ENCODE results near the gene CZIB. TPM values are rescaled to one million over a fixed set of nuclear protein-coding genes. Genes with fewer than 3 reads are reported as not detected.
"Not testable (repeated sequence)": the region's sequence is repeated elsewhere in the genome, so short reads cannot be mapped to it uniquely, and the experiment has no call there.

The CZIB gene
- total and polyA plus RNA-seq, 4 experiments from 2014 or later: 62.0 to 101 (median 82.5) TPM

DNA sequence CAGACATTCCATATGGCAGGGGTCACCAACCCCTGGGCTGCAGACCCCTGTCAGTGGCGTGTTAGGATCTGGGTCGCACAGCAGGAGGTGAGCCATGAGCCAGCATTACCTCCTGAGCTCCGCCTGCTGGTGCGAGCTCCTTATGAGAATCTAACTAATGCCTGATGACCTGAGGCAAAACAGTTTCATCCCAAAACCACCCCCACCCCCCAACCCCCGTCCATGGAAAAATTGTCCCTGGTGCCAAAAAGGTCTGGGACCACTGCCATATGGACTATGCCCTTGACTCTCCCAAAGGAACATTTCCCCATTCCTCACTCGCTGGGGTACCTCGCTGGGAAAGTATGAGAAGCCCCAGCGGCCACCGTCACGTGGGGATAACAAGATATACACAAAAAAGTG, 30.2 kb downstream of the CZIB start:
- H3K36me3 Mint-ChIP-seq: no peaks in the 10 kb centered on the region
- no peaks in the 10 kb centered on the region for H3K4me1 Mint-ChIP-seq
- ChIA-PET POLR2A (ENCODE audit: partially characterized antibody) (interaction anchor here (1.1 kb wide), 1 partner anchor 175 kb away, joined by 3 read pairs; no protein-coding TSS in a partner anchor), CTCF (ENCODE audit: partially characterized antibody) (interaction anchor here (0.7 to 1.8 kb wide), 2 partner anchors 8 to 10 kb away, joined by 3 to 10 read pairs; no protein-coding TSS in a partner anchor)
- H3K9me3 Mint-ChIP-seq: peaks cover 0 to 12% (median 0%) of the 10 kb centered on the region in 8 donors
- no peak overlapping the region for H3K4me3 Mint-ChIP-seq
- H3K27ac Mint-ChIP-seq: no peak overlapping the region
- H3K27ac ChIP-seq (ENCODE audit: low read depth, low read length): no peak overlapping the region
- intact Hi-C loops (cut with micrococcal nuclease): no loop called here
- no peaks in the 10 kb centered on the region for H3K36me3 ChIP-seq (ENCODE audit: insufficient read depth, low read length)
- H3K9me3 ChIP-seq (ENCODE audit: control insufficient read depth in 1 of 2, low read length in 2 of 2): no peaks in the 10 kb centered on the region
- no peaks in the 10 kb centered on the region for H3K27me3 ChIP-seq (ENCODE audit: insufficient read depth, low read length)
- no peaks in the 10 kb centered on the region for H3K4me1 ChIP-seq (ENCODE audit: insufficient read depth, low read length)
- H3K27me3 Mint-ChIP-seq: no peaks in the 10 kb centered on the region
- no peak overlapping the region for H3K4me3 ChIP-seq (ENCODE audit: low read length in 2 of 2)
- DNase-seq: no peak

DNA sequence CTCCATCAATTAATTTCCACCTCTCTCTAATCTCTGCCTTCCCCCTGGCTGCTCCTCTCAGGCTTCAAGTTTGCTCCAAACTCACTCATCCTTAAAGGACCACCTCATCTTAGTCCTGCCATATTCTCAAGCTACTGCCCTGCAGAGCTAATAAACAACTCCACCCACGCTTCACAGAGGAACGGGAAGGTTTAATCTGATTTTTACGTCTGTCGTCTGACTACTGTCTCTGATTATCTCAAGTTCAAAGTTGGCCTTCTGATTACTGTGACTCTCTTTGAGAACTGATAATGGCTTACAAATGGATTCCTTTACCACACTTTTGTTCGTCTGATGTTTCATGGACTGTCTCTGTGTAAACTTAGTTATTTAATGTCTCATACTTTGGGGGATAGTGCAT, 31.4 kb downstream of the CZIB start:
- Mint-ChIP-seq H3K27me3 (no peaks in the 10 kb centered on the region), H3K36me3 (no peaks in the 10 kb centered on the region), H3K27ac (no peak overlapping the region), H3K4me3 (no peak overlapping the region), H3K9me3 (peaks cover 0 to 8% (median 0%) of the 10 kb centered on the region in 8 donors), H3K4me1 (no peaks in the 10 kb centered on the region)
- no peaks in the 10 kb centered on the region for H3K36me3 ChIP-seq (ENCODE audit: insufficient read depth, low read length)
- H3K27me3 ChIP-seq (ENCODE audit: insufficient read depth, low read length): no peaks in the 10 kb centered on the region
- intact Hi-C loops (cut with micrococcal nuclease): no loop called here
- H3K4me1 ChIP-seq (ENCODE audit: insufficient read depth, low read length): no peaks in the 10 kb centered on the region
- no peak overlapping the region for H3K4me3 ChIP-seq (ENCODE audit: low read length in 2 of 2)
- no peak overlapping the region for H3K27ac ChIP-seq (ENCODE audit: low read depth, low read length)
- DNase-seq: no peak
- POLR2A ChIA-PET (ENCODE audit: partially characterized antibody): no interaction called here
- no peaks in the 10 kb centered on the region for H3K9me3 ChIP-seq (ENCODE audit: control insufficient read depth in 1 of 2, low read length in 2 of 2)
- CTCF ChIA-PET (ENCODE audit: partially characterized antibody): interaction anchor here (1.8 kb wide), 1 partner anchor 9 kb away, joined by 10 read pairs; no protein-coding TSS in a partner anchor

DNA sequence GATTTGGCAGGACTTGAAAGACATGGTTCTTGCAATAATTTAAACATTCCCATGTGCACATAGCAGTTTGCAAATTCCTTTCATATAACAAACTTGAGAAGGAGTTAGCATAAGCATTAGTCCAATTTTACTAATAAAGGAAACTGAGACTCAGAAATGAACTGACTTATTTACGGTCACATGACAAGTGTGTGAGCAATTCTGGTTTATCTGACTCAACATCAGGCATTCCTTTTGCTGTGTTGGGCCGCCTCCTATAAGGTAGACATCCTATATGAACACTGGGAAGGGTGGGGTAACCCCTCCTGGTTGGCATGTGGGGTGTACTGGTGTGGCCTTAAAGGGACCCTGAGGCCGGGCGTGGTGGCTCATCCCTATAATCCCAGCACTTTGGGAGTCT, 32.3 kb downstream of the CZIB start:
- H3K4me1 ChIP-seq (ENCODE audit: insufficient read depth, low read length): no peaks in the 10 kb centered on the region
- Mint-ChIP-seq H3K4me1 (no peaks in the 10 kb centered on the region), H3K27ac (no peak overlapping the region), H3K27me3 (no peaks in the 10 kb centered on the region), H3K9me3 (peaks cover 0 to 8% (median 0%) of the 10 kb centered on the region in 8 donors), H3K36me3 (no peaks in the 10 kb centered on the region), H3K4me3 (no peak overlapping the region)
- DNase-seq: no peak
- H3K27me3 ChIP-seq (ENCODE audit: insufficient read depth, low read length): no peaks in the 10 kb centered on the region
- intact Hi-C loops (cut with micrococcal nuclease): no loop called here
- POLR2A ChIA-PET (ENCODE audit: partially characterized antibody): no interaction called here
- CTCF ChIA-PET (ENCODE audit: partially characterized antibody): no interaction called here
- no peak overlapping the region for H3K27ac ChIP-seq (ENCODE audit: low read depth, low read length)
- no peak overlapping the region for H3K4me3 ChIP-seq (ENCODE audit: low read length in 2 of 2)
- no peaks in the 10 kb centered on the region for H3K9me3 ChIP-seq (ENCODE audit: control insufficient read depth in 1 of 2, low read length in 2 of 2)
- H3K36me3 ChIP-seq (ENCODE audit: insufficient read depth, low read length): no peaks in the 10 kb centered on the region

DNA sequence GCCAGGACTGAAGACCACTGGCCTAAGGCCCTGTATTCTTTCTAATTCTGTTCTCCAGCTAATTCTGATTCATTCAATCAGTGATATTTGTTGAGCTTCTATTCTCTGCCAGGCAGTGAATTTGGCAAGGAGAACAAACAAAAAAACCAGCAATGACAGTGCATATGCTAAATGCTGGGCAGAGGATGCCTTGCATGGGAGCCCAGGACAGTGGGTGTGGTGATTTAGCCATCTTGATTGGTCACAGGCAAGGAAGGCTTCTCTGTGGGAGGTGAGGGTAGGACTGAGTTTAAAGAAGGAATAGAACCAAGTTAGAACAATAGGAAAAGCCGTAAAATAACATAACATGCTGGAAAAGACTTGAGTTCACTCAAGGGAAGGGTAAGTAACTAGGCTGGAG, 33.0 kb downstream of the CZIB start:
- no peak overlapping the region for H3K27ac Mint-ChIP-seq
- intact Hi-C loops (cut with micrococcal nuclease): no loop called here

DNA sequence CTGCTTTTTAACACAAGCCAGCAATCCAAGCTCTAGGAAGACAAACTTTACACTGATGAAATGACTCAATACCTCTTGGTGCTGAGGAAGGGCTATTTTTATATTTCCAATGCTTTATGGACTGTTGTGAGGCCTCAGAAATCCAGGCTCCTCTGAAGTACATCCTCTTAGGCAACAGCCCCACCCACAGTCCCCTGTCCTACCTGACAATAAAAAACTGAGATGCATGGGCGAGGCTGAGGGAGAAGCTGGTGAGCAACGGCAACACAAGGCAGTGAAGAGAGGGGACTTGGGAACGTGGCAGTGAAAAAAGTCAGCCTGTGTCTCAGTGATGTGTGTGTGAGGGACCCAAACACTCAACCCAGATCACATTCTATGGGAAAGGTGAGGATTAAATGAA, 33.9 kb downstream of the CZIB start:
- H3K36me3 ChIP-seq (ENCODE audit: insufficient read depth, low read length): no peaks in the 10 kb centered on the region
- intact Hi-C loops (cut with micrococcal nuclease): no loop called here
- H3K4me3 Mint-ChIP-seq: no peak overlapping the region
- H3K27ac ChIP-seq (ENCODE audit: low read depth, low read length): no peak overlapping the region
- H3K9me3 Mint-ChIP-seq: peaks cover 0 to 3% (median 0%) of the 10 kb centered on the region in 8 donors
- peaks cover 5% of the 10 kb centered on the region for H3K4me1 ChIP-seq (ENCODE audit: insufficient read depth, low read length)
- H3K27ac Mint-ChIP-seq: peak overlapping the region in 1 of 7 donors; percentile 26
- POLR2A ChIA-PET (ENCODE audit: partially characterized antibody): no interaction called here
- no peaks in the 10 kb centered on the region for H3K27me3 ChIP-seq (ENCODE audit: insufficient read depth, low read length)
- H3K4me1 Mint-ChIP-seq: no peaks in the 10 kb centered on the region
- no peaks in the 10 kb centered on the region for H3K9me3 ChIP-seq (ENCODE audit: control insufficient read depth in 1 of 2, low read length in 2 of 2)
- H3K27me3 Mint-ChIP-seq: no peaks in the 10 kb centered on the region
- H3K4me3 ChIP-seq (ENCODE audit: low read length in 2 of 2): no peak overlapping the region
- CTCF ChIA-PET (ENCODE audit: partially characterized antibody): interaction anchor here (0.8 to 1.9 kb wide), 3 partner anchors 9 to 15 kb away, joined by 3 to 10 read pairs (median 3); partner anchors contain the start of gene CPT2
- no peak for DNase-seq
- no peaks in the 10 kb centered on the region for H3K36me3 Mint-ChIP-seq

More for the DNA sequence above, 33.0 kb downstream of the CZIB start:
- Histone ChIP-seq H3K27me3 (ENCODE audit: insufficient read depth, low read length) (no peaks in the 10 kb centered on the region), H3K27ac (ENCODE audit: low read depth, low read length) (no peak overlapping the region), H3K9me3 (ENCODE audit: control insufficient read depth in 1 of 2, low read length in 2 of 2) (no peaks in the 10 kb centered on the region), H3K4me1 (ENCODE audit: insufficient read depth, low read length) (no peaks in the 10 kb centered on the region), H3K36me3 (ENCODE audit: insufficient read depth, low read length) (no peaks in the 10 kb centered on the region), H3K4me3 (ENCODE audit: low read length in 2 of 2) (no peak overlapping the region)
- Mint-ChIP-seq H3K9me3 (peaks cover 0 to 5% (median 0%) of the 10 kb centered on the region in 8 donors), H3K36me3 (no peaks in the 10 kb centered on the region), H3K27me3 (no peaks in the 10 kb centered on the region), H3K4me3 (no peak overlapping the region), H3K4me1 (no peaks in the 10 kb centered on the region)
- no peak for DNase-seq
- ChIA-PET CTCF (ENCODE audit: partially characterized antibody) (interaction anchor here (0.8 to 1.9 kb wide), 2 partner anchors 8 to 16 kb away, joined by 3 to 10 read pairs; partner anchors contain the start of gene CPT2), POLR2A (ENCODE audit: partially characterized antibody) (no interaction called here)

DNA sequence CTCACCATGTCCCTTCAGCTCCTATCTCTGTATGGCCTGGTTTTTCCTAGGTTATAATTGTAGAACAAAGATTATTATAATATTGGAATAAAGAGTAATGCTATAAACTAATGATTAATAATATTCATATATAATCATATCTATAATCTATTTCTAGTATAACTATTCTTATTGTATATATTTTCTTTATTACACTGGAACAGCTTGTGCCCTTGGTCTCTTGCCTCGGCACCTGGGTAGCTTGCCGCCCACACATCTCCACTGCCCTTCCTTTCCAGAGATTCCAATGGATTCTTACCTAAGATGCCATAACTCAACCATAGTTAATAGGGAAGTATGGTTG, 34.5 kb downstream of the CZIB start:
- POLR2A ChIA-PET (ENCODE audit: partially characterized antibody): not testable (repeated sequence)

DNA sequence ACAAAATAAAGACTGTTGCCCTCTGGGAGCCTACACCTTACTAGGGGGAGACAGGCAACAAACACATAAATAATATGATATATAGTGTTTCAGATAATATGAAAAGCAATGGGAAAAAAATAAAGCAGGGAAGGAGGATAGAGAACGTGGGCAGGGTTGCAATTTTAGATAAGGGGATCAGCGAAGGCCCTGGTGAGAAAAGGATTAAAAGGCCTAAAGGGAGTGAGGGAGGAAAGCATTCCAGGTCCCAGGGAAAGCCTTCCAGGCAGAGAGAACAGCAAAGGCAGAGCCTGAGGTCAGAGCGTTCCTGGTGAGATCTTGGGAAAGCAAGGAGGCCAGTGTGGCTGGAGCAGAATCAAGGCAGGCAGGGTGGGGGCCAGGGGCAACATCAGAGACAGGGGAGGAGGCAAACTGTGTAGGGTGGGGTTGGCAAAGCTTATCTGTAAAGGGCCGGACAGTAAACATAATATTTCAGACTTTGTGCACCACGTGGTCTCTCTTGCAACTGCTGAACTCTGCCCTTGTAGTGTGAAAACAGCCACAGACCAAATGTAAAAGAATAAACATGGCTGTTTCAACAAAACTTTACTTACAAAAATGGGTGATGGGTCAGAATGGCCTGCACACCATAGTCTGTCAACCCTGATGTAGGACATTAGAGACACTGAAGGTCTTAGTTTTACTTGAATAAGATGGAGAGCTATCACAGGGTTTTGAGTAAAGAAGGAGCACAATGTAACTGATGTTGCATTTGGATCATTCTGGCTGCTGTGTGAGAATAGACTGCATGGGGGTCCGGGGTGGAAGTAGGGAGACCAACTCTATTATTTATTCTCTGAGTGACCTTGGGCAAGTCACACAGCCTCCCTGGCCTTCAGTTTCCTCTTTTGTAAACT, 37.1 kb downstream of the CZIB start:
- DNase-seq: no peak
- Histone ChIP-seq H3K4me1 (ENCODE audit: insufficient read depth, low read length) (peaks cover 5% of the 10 kb centered on the region), H3K9me3 (ENCODE audit: control insufficient read depth in 1 of 2, low read length in 2 of 2) (no peaks in the 10 kb centered on the region), H3K36me3 (ENCODE audit: insufficient read depth, low read length) (no peaks in the 10 kb centered on the region), H3K27me3 (ENCODE audit: insufficient read depth, low read length) (no peaks in the 10 kb centered on the region), H3K27ac (ENCODE audit: low read depth, low read length) (no peak overlapping the region), H3K4me3 (ENCODE audit: low read length in 2 of 2) (no peak overlapping the region)
- no peak overlapping the region for H3K4me3 Mint-ChIP-seq
- ChIA-PET POLR2A (ENCODE audit: partially characterized antibody) (interaction anchor here (0.6 to 1.4 kb wide), 2 partner anchors 480 to 1814 kb away, joined by 3 to 4 read pairs; no protein-coding TSS in a partner anchor), CTCF (ENCODE audit: partially characterized antibody) (interaction anchor here (1.0 to 2.4 kb wide), 8 partner anchors 9 to 262 kb away, joined by 3 to 11 read pairs (median 4); partner anchors contain the start of gene ECHDC2)
- no peaks in the 10 kb centered on the region for H3K36me3 Mint-ChIP-seq
- peaks cover 2 to 3% of the 10 kb centered on the region in 2 donors for H3K27me3 Mint-ChIP-seq
- H3K9me3 Mint-ChIP-seq: no peaks in the 10 kb centered on the region
- H3K4me1 Mint-ChIP-seq: no peaks in the 10 kb centered on the region
- no peak overlapping the region for H3K27ac Mint-ChIP-seq
- intact Hi-C loops (cut with micrococcal nuclease): loop anchor here (5.0 kb wide), 1 partner anchor 276 kb away; no protein-coding TSS in a partner anchor

More for the DNA sequence above, 34.5 kb downstream of the CZIB start:
- H3K4me3 Mint-ChIP-seq; H3K4me1 ChIP-seq (ENCODE audit: insufficient read depth, low read length); H3K9me3 Mint-ChIP-seq; H3K36me3 Mint-ChIP-seq; H3K9me3 ChIP-seq (ENCODE audit: control insufficient read depth in 1 of 2, low read length in 2 of 2); DNase-seq; H3K36me3 ChIP-seq (ENCODE audit: insufficient read depth, low read length); H3K27ac ChIP-seq (ENCODE audit: low read depth, low read length); H3K27me3 Mint-ChIP-seq; H3K4me1 Mint-ChIP-seq; intact Hi-C loops (cut with micrococcal nuclease); H3K27me3 ChIP-seq (ENCODE audit: insufficient read depth, low read length); H3K4me3 ChIP-seq (ENCODE audit: low read length in 2 of 2); H3K27ac Mint-ChIP-seq: not testable (repeated sequence)
- CTCF ChIA-PET (ENCODE audit: partially characterized antibody): interaction anchor here (0.8 to 1.9 kb wide), 2 partner anchors 9 to 10 kb away, joined by 3 to 10 read pairs; partner anchors contain the start of gene CPT2

Measured in CD4-positive, alpha-beta memory T cell (primary cell).